Activated gamma-delta T cell (primary cell): ENCODE measurements around the gene WLS.
"Not testable (repeated sequence)": the region's sequence is repeated elsewhere in the genome, so short reads cannot be mapped to it uniquely, and the experiment has no call there.

Source experiments
- DNase-seq: peaks from one replicate; lab custom pipeline; 2025; lab: John Stamatoyannopoulos, UW

WLS gene

DNA sequence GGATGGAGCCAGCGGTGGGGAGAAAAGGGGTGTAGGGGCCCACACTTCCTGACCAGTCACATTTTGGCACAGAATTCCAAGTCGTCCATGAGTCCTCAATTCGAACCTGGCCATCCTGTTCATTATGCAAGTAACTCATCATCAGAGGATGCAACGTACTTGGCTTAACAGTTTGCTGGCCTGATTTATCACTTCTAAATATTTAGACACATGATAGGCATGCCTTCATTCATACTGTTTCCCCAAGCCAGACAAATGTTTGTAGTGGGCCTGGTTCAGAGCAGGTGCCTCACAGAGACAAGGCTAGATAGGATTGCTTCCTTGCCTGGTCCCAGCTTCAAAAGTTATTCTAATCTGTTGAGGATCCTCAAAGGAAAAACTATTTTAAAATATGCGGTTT, 66.7 kb downstream of the WLS start:
- no peak for DNase-seq

DNA sequence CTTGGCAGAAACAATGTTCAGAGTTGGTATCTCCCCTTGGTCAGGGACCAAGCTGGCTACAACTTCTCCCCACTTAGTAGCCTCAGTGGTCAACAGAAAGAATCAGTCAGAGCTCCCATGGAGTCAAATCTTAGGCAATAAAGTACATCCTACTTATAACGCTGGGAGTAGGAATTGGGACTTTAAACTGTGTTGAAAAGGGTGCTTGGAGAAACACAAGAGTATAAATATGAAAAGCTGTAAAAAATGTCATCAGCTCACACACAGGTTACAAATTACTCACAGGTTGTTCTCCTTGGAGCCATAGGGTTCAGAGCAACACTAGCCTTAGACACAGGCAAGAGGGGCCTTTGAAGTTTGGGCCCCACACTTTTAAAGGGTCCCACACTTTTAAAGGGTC, 67.4 kb downstream of the WLS start:
- no peak for DNase-seq

DNA sequence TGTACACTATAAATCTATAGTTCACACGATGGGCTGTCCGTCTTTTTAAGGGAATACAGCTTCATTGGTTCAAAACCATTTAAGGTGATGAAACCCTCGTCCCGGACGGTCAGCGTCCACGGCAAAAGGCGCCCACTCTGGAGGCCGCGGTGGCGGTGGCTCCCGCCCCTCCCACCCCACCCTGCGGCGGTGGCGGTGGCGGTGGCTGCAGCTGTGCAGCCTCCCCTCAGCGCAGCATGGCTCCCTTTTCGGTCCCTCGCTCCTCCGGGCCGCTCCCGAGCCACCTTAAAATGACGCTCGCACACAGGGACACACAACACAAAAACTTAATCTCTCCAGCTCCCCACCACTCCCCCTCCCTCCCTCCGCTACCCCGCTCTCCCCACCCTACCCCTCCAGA, 69.1 kb downstream of the WLS start:
- DNase-seq: no peak

- no peak for DNase-seq
Measured at GRCh38 chr1:68162761-68163160, 69.6 kb downstream of the WLS start.

- not testable (repeated sequence) for DNase-seq
Measured at GRCh38 chr1:68161672-68162071, 70.7 kb downstream of the WLS start.

DNA sequence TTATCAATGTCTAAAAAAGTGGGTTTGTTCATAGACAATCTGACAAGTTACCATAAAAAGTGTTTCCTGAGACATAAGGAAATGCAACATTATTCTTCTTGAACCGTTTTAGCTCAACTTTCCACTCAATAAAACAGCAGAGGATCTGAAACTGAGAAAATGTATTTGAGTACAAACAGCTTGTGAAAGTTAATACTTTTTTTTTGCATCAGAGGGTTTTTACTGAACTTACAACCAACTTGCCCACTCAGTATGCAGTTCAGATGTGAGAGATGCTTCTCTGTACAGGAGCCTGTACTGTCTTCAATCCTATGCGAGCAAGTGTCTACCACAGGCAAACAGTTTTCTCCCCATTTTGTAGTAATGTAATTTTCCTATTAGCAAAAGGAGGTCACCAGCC, 71.4 kb downstream of the WLS start:
- not testable (repeated sequence) for DNase-seq

GRCh38 chr1:68160021-68160420, 72.3 kb downstream of the WLS start:
- DNase-seq: no peak

GRCh38 chr1:68158837-68159236, 73.5 kb downstream of the WLS start:
- no peak for DNase-seq

DNA sequence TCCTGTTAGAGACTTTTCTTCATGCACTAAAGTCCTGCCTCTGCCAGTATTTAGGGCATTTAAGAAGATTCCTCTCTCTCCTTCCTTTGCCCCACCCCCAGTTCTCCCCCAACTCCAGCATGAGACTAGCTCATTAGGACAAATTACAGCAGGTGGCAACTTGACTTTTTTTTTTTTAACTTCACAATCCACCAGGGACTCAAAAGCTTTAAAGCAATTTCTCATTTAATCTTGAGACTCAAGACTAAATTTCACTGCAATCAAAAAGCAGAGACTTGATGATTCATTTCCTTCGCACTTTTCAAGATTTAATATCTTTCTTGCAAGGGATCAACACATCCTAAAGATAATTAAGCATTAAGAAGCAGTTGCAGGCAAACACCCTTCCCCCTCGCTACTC, 74.9 kb downstream of the WLS start:
- DNase-seq: no peak

GRCh38 chr1:68151690-68152089, 80.6 kb downstream of the WLS start:
- DNase-seq: no peak

- no peak for DNase-seq
Measured at GRCh38 chr1:68149907-68150306, 82.4 kb downstream of the WLS start.

DNA sequence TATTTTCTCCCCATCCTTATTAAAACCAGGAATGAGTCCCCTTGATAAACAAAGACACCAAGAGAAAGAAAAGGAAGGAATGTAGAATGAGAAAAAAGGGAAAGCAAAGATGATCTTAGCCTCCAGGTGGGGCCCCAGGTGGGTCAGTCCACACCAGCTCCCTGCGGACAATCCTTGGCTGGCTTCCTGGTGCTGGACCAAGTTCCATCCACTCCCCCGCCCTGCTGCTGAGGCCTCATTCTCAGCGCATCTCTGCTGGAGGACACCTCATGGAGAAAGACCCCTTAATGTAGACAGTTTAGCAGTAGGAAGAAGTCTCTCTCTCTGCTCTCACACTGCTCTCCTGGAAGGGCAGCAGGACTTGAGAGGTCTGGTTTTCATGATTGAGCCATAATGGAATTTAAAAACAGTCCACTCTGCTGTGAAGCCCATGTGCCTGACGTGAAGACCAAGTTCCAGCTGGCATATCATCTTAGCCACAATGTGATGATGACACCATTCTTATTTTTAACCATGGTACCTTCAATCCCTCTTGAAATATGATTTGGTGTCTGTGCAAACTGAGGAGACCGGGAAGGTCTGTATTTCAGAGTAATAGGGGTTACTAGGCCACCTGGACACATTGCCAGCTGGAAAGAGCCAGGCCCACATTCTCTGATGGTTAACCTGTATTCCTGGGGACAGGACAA, 83.1 kb downstream of the WLS start:
- no peak for DNase-seq

DNA sequence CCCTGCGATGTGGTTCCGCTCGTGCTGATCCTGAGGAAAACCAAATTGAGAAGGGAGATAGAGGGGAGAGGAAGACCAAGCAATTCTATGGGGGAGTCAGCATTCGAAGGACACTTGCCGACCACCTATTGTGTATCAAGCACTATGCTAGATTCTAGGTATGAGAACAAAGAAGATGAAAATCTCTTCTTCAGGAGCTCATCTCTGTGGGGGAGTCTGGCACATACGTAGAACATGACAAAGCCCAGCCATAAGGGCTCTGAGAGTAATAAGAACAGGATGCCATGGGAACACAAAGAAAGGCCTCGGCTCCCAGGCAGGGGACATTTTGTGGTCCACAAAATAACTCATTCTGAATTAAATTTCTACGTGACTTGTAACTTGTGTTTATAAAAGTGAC, 83.7 kb downstream of the WLS start:
- no peak for DNase-seq

GRCh38 chr1:68147534-68148171, 84.7 kb downstream of the WLS start:
- DNase-seq: no peak

DNA sequence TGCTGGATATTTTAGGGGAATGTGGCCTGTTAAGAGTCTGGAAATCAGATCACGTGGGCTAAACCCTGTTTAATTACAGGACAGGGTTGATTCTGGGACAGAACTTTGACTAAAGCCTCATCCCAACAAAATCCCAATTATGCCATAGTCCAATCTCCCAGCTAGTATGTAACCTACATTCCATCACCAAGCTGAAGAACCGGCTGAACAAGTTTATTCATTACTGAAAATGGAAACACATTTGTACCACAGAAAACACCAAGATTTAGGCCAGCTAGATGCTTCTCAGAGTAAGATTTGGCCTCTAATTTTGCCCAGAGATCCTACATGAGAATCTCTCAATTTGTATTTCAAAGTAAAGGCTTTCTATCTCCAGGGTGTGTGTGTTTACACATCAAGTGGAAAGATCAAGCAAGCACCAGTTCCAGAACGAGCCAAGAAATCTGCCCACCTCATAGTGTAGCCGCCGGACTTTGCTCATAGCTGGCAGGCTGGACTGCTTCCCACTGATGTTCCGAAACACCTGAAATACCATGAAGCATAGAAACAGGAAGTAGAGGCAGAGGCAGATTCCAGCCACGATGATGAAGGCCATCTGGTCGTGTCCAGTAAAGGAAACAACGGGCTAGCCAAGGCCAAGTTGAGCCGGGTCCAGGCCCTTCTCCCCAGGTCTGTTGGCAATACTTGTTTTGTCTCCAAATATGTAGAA, 86.8 kb downstream of the WLS start:
- no peak for DNase-seq

- no peak for DNase-seq
Measured at GRCh38 chr1:68144856-68145255, 87.5 kb downstream of the WLS start.

DNA sequence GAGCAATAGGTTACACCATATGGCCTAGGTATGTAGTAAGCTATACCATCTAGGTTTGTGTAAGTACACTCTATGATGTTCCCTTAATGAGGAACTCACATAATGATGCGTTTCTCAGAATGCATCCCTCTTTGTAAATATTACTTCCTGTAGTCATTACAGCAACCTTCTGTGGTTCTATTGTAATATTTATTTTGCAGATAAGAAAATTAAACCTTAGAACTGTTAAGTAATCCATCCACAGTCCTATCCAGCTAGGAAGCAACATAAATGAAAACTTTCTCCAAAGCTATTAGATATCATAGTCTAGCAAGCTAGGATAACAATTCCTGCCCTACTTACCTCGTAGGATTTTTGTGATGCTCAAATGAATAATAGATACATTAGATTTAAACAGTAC, 88.7 kb downstream of the WLS start:
- no peak for DNase-seq

DNA sequence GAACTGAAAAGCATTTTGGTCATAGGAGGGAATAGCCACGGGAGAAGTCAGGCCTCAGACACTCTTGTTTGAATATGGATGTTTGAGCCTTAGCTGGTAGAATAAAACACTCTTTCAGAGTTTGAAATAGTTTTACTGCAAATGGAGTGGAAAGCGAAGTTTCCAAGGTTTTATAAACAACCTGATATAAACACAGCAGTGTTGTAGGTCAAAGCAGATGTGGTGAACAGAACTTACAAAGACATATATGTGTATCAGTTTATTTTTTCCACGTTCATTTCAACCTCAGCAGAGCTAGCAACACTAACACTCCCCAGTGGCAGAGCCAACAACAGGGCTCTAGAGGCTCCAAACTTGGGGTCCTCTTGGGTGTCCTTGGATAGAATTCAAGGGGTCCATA, 89.9 kb downstream of the WLS start:
- no peak for DNase-seq

DNA sequence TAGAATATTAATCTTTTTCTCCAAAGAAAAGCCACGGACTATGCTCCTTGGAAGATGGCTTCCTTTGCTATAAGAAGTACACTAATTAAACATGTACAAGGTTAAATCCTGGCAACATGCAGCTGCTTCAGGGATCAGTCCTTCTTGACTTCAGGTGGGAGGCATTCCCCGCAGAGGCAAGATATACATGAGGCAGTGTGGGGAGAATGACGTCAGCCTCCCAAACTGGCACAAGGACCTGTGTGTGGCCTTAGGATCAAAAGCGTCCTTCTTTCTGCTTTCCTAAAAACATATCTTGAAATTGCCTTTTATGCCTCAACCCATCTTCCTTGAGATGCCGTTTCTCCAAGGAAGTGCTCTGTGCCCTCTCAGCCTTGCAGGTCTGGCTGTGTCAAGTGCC, 90.3 kb downstream of the WLS start:
- DNase-seq: no peak

GRCh38 chr1:68141071-68142021, 91.0 kb downstream of the WLS start:
- DNase-seq: no peak

DNA sequence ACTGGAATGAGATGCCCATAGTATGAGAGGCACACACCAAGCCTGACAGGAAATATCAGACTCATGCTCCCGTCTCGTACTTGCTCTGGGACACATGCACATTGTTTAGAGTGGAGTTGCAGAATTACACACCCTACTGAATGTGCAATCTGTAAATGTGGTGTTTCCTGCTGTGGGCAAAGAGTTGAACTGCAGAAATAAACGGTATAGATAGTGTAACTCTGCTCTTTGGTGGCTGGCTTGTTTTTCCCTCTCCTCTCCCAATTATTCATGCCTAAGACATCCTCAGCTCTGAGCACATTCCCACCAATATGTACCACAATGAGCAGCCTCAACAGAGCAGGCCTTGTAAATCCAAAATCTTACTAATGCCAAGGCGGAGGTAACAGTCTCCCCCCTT, 91.8 kb downstream of the WLS start:
- DNase-seq: no peak

- DNase-seq: no peak
Measured at GRCh38 chr1:68136187-68136586, 96.1 kb downstream of the WLS start.
